Measurements from ENCODE around the gene NR2E1.

The NR2E1 gene

GRCh38 chr6:108209738-108210137, 43.9 kb downstream of the NR2E1 start:
- DNase-seq (ENCODE audit: low spot score): no peak

- no peak for DNase-seq (ENCODE audit: low spot score)
Observed at GRCh38 chr6:108210556-108210955, 44.7 kb downstream of the NR2E1 start.

GRCh38 chr6:108211671-108212070, 45.8 kb downstream of the NR2E1 start:
- no peak for DNase-seq (ENCODE audit: low spot score)

- no peak for DNase-seq (ENCODE audit: low spot score)
Observed at GRCh38 chr6:108222064-108222463, 56.2 kb downstream of the NR2E1 start.

GRCh38 chr6:108222504-108222903, 56.7 kb downstream of the NR2E1 start:
- no peak for DNase-seq (ENCODE audit: low spot score)

- DNase-seq (ENCODE audit: low spot score): no peak
Observed at GRCh38 chr6:108227290-108227689, 61.5 kb downstream of the NR2E1 start.

GRCh38 chr6:108228416-108228815, 62.6 kb downstream of the NR2E1 start:
- no peak for DNase-seq (ENCODE audit: low spot score)

GRCh38 chr6:108235127-108235526, 69.3 kb downstream of the NR2E1 start:
- no peak for DNase-seq (ENCODE audit: low spot score)

GRCh38 chr6:108236791-108237190, 71.0 kb downstream of the NR2E1 start:
- no peak for DNase-seq (ENCODE audit: low spot score)

GRCh38 chr6:108238322-108238721, 72.5 kb downstream of the NR2E1 start:
- no peak for DNase-seq (ENCODE audit: low spot score)

Measured in AG20443 (cell line).